Endodermal cell (in vitro differentiated cells): ENCODE results near the gene STAM. TPM values are rescaled to one million over a fixed set of nuclear protein-coding genes. Genes with fewer than 3 reads are reported as not detected.

Experiments used
- DNase-seq: peaks from one replicate; pipeline ENCODE4 v3.0.0-alpha.2; 2017
- H3K27ac ChIP-seq: 2 replicates; pipeline ENCODE4 v1.5.1; 2013; ENCODE audit warnings: mild to moderate bottlenecking, low read depth, low read length, moderate library complexity
- H3K27me3 ChIP-seq: 2 replicates; pipeline ENCODE4 v1.6.1; 2013; ENCODE audit warnings: mild to moderate bottlenecking, low read length, moderate library complexity; ENCODE audit not compliant: insufficient read depth, control insufficient read depth, poor library complexity, severe bottlenecking
- H3K36me3 ChIP-seq: 2 replicates; pipeline ENCODE4 v1.7.0; 2013; ENCODE audit warnings: mild to moderate bottlenecking, low read length, moderate library complexity; ENCODE audit not compliant: control insufficient read depth, insufficient read depth
- H3K4me1 ChIP-seq: one replicate; pipeline ENCODE4 v1.7.0; 2013; ENCODE audit warnings: low read length; ENCODE audit not compliant: control insufficient read depth, insufficient read depth
- H3K4me3 ChIP-seq: 2 replicates; pipeline ENCODE4 v1.5.1; 2013; ENCODE audit warnings: mild to moderate bottlenecking, low read length, moderate library complexity
- H3K9ac ChIP-seq: 2 replicates; pipeline ENCODE4 v1.6.1; 2013; ENCODE audit warnings: mild to moderate bottlenecking, low read length, moderate library complexity; ENCODE audit not compliant: poor library complexity, severe bottlenecking; ENCODE audit errors: extremely low read depth
- H3K9me3 ChIP-seq: 2 replicates; pipeline ENCODE4 v1.6.1; 2013; ENCODE audit warnings: mild to moderate bottlenecking, low read length, moderate library complexity; ENCODE audit not compliant: control insufficient read depth
- H3K27ac Mint-ChIP-seq: 2 replicates; pipeline ENCODE4 v1.8.0; 2020; ENCODE audit warnings: mixed read lengths
- H3K27me3 Mint-ChIP-seq: 2 replicates; pipeline ENCODE4 v1.8.0; 2021; ENCODE audit warnings: mild to moderate bottlenecking, mixed read lengths; ENCODE audit not compliant: insufficient read depth
- H3K36me3 Mint-ChIP-seq: 2 replicates; pipeline ENCODE4 v1.8.0; 2020; ENCODE audit warnings: low read depth, mixed read lengths
- H3K4me1 Mint-ChIP-seq: 2 replicates; pipeline ENCODE4 v1.8.0; 2020; ENCODE audit warnings: mixed read lengths
- H3K4me3 Mint-ChIP-seq: 2 replicates; pipeline ENCODE4 v1.8.0; 2020; ENCODE audit warnings: mild to moderate bottlenecking, moderate library complexity, mixed read lengths
- H3K9me3 Mint-ChIP-seq: 2 replicates; pipeline ENCODE4 v1.8.0; 2020; ENCODE audit warnings: mild to moderate bottlenecking, mixed read lengths
- CTCF ChIP-seq: fragments of 200-600 bp; sonication (generic); conservative IDR thresholded peaks from 2 replicates; pipeline ENCODE4 v1.5.0; 2021; ENCODE audit warnings: antibody characterized with exemption, mild to moderate bottlenecking
- WGBS, 2 experiments: methylation state at CpG; one replicate each; pipeline versions ENCODE4 v1.1.5 to v1.1.7; 2013; ENCODE audit warnings: missing lambda C conversion rate in 2 of 2, mixed read lengths in 1 of 2; ENCODE audit not compliant: insufficient coverage in 1 of 2, insufficient read length in 1 of 2; 5-methylcytosine and 5-hydroxymethylcytosine counted together
- total RNA-seq, 2 donors: library from RNA; stranded (reverse); fragmentation: NEBNext Ultra II Directional in 1 of 2; extraction: Animal tissue kit (Norgen Biotek cat#: 25700) in 1 of 2; gene quantifications; 2 replicates in 1 of 2; 3 replicates in 1 of 2; pipeline ENCODE4 v1.2.1, GENCODE V29; 2021

STAM gene
- total RNA-seq, 2 donors from 2014 or later = 26.7 to 30.0 TPM

- Histone ChIP-seq H3K36me3 (peaks cover 24% of the 10 kb centered on the region), H3K27ac (no peak overlapping the region), H3K9me3 (peaks cover 21% of the 10 kb centered on the region), H3K9ac (no peak overlapping the region), H3K27me3 (no peaks in the 10 kb centered on the region), H3K4me3 (no peak overlapping the region), H3K4me1 (no peaks in the 10 kb centered on the region)
- Mint-ChIP-seq H3K27me3 (no peaks in the 10 kb centered on the region), H3K9me3 (peaks cover 14% of the 10 kb centered on the region), H3K27ac (no peak overlapping the region), H3K4me3 (no peak overlapping the region), H3K4me1 (peaks cover 1% of the 10 kb centered on the region), H3K36me3 (peaks cover 35% of the 10 kb centered on the region)
- DNase-seq = no peak
- no peak for TF ChIP-seq CTCF
Observed at GRCh38 chr10:17660921-17661320, 17.0 kb downstream of the STAM start.

GRCh38 chr10:17661510-17661909 lies 17.6 kb downstream of the STAM start:
- peaks cover 1% of the 10 kb centered on the region for H3K4me1 Mint-ChIP-seq
- no peak for TF ChIP-seq CTCF
- Histone ChIP-seq H3K27me3 (no peaks in the 10 kb centered on the region), H3K9me3 (peaks cover 15% of the 10 kb centered on the region), H3K36me3 (peaks cover 22% of the 10 kb centered on the region), H3K9ac (no peak overlapping the region), H3K4me3 (no peak overlapping the region), H3K4me1 (no peaks in the 10 kb centered on the region), H3K27ac (no peak overlapping the region)
- peaks cover 33% of the 10 kb centered on the region for H3K36me3 Mint-ChIP-seq
- WGBS, 2 experiments = 87 to 91% methylated on average over 2 to 3 of the region's 3 CpGs
- no peak overlapping the region for H3K4me3 Mint-ChIP-seq
- H3K27me3 Mint-ChIP-seq = no peaks in the 10 kb centered on the region
- H3K27ac Mint-ChIP-seq = no peak overlapping the region
- peaks cover 14% of the 10 kb centered on the region for H3K9me3 Mint-ChIP-seq
- no peak for DNase-seq

- no peaks in the 10 kb centered on the region for H3K4me1 ChIP-seq
- peaks cover 1% of the 10 kb centered on the region for H3K4me1 Mint-ChIP-seq
- peaks cover 8% of the 10 kb centered on the region for H3K9me3 Mint-ChIP-seq
- H3K27ac Mint-ChIP-seq = no peak overlapping the region
- H3K27me3 Mint-ChIP-seq = no peaks in the 10 kb centered on the region
- TF ChIP-seq CTCF = no peak
- peaks cover 24% of the 10 kb centered on the region for H3K36me3 ChIP-seq
- no peak overlapping the region for H3K27ac ChIP-seq
- peaks cover 25% of the 10 kb centered on the region for H3K36me3 Mint-ChIP-seq
- H3K27me3 ChIP-seq = no peaks in the 10 kb centered on the region
- no peak for DNase-seq
- no peak overlapping the region for H3K9ac ChIP-seq
- H3K4me3 Mint-ChIP-seq = no peak overlapping the region
- H3K4me3 ChIP-seq = no peak overlapping the region
- WGBS, 2 experiments = 100% methylated on average over 1 of the region's 2 CpGs; no CpG with 5 or more reads in 1 of the 2 experiments
- H3K9me3 ChIP-seq = peaks cover 6% of the 10 kb centered on the region
Observed at GRCh38 chr10:17662193-17663138, 18.5 kb downstream of the STAM start.
